ENCODE measurements around the gene FOXS1. TPM values are rescaled to one million over a fixed set of nuclear protein-coding genes. Genes with fewer than 3 reads are reported as not detected.

The FOXS1 gene
- total RNA-seq, 3 donors from 2014 or later: 0.60 TPM; not detected in 2

DNA sequence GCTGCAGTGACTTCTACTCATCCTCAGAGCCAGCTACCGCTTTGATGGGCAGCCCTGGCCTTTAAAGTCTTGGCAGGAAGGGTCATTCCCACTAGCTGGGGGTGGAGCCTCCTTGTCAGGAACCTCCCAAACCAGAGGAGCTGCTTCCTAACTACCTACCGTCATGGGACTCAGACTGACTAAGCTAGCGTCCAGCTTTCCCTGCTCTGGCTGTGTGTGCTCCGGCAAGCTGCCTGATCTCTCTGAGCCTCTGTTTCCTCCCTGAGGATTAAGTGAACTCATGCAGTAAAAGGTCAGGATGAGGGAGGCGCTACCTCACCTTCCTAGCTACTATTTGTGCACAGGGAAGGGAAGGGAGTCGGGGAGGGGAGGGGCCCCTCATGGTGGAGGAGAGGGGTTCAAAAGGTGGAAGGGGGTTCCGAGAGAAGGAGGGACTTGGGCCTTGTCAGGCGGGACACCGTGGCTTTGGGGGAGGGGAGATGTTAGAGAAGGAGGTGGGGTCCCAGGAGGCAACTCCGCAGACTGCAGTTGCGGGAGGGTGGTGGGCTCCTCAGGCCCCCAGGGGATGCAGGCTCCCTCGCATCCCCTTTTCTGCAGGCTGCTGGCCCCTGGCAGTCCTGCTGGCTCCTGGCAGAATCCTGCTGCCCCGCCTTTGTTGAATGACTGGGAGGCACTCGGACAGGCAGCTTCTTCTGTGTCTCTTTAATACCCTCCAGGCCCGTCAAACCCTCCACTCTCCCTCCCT, 15.2 kb upstream of the FOXS1 start:
- DNase-seq (peak in 1 of 3 donors; percentile 28), ATAC-seq (peak; percentile 42)
- intact Hi-C loops (cut with DNase I, micrococcal nuclease): no loop called here
- Histone ChIP-seq H3K9me3 (no peaks in the 10 kb centered on the region), H3K36me3 (ENCODE audit: low read depth) (no peaks in the 10 kb centered on the region), H3K4me1 (ENCODE audit: low read depth) (peaks cover 9% of the 10 kb centered on the region), H3K4me3 (no peak overlapping the region)
- no peak for TF ChIP-seq CTCF (IDR thresholded peaks at IDR 0.05)

DNA sequence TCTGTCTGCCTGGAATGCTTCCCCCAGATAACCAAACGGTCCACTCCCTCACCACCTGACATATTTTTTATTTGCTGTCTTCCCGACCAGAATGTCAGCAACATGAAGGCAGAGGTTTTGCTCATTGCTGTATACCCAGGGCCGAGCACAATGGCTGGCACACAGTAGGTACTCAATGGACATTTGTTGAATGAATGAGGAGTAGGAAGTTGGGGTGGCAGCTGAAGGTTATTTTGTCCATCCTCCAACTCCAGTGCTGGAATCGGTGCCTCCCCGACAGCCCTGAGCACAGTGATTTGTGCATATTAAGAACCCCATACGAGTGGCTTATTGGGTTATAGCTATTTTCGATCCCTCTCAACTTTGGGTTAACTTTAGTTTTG, 14.6 kb upstream of the FOXS1 start:
- H3K4me3 ChIP-seq: no peak overlapping the region
- TF ChIP-seq CTCF (IDR thresholded peaks at IDR 0.05): no peak
- H3K9me3 ChIP-seq: no peaks in the 10 kb centered on the region
- no peak for DNase-seq
- peaks cover 9% of the 10 kb centered on the region for H3K4me1 ChIP-seq (ENCODE audit: low read depth)
- H3K36me3 ChIP-seq (ENCODE audit: low read depth): no peaks in the 10 kb centered on the region
- intact Hi-C loops (cut with DNase I, micrococcal nuclease): loop anchor here in 1 of 2 donors (10.0 kb wide), 1 partner anchor 95 kb away; the partner anchor contains the start of gene PDRG1
- no peak for ATAC-seq

DNA sequence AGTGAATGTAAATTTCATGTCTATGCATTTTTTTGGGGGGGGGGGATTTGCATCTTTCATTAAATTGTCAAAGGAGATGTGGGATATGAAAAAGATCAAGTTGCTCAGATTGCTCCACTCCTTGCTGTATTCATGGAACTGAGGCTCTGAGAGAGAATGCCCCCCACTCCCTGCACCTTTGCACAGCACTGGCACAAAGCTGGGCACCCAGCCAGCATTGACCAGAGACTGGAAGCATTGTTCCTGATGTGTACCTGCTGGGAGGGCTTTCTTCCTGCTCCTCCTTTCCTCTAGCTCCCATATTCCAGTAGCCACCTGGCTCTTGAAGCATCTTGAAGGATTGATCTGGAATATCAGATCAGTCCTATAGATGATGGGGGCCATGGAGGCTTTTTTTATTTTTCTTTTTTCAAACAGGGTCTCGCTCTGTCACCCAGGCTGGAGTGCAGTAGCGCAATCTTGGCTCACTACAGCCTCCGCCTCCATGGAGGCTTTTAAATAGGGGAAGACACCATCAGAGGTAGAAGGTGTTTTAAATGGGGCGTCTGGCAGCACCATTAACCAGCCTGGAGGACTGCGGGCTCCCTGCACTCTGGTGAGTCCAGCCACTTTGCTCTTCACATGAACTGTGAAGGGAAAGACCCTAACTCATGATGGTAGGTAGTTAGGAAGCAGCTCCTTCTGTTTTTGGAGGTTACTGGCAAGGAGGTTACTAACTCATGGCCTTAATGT, 14.0 kb upstream of the FOXS1 start:
- DNase-seq (no peak), ATAC-seq (no peak)
- Histone ChIP-seq H3K4me1 (ENCODE audit: low read depth) (peaks cover 9% of the 10 kb centered on the region), H3K4me3 (no peak overlapping the region), H3K9me3 (no peaks in the 10 kb centered on the region), H3K36me3 (ENCODE audit: low read depth) (no peaks in the 10 kb centered on the region)
- intact Hi-C loops (cut with DNase I, micrococcal nuclease): loop anchor here in 1 of 2 donors (10.0 kb wide), 1 partner anchor 95 kb away; the partner anchor contains the start of gene PDRG1
- TF ChIP-seq CTCF (IDR thresholded peaks at IDR 0.05): no peak

GRCh38 chr20:31858760-31859083, 13.3 kb upstream of the FOXS1 start:
- intact Hi-C loops (cut with DNase I, micrococcal nuclease): loop anchor here in 1 of 2 donors (10.0 kb wide), 1 partner anchor 96 kb away; the partner anchor contains the start of gene PDRG1
- H3K4me1 ChIP-seq (ENCODE audit: low read depth): peaks cover 9% of the 10 kb centered on the region
- no peak for TF ChIP-seq CTCF (IDR thresholded peaks at IDR 0.05)
- no peak for ATAC-seq
- no peaks in the 10 kb centered on the region for H3K36me3 ChIP-seq (ENCODE audit: low read depth)
- H3K4me3 ChIP-seq: no peak overlapping the region
- no peak for DNase-seq
- no peaks in the 10 kb centered on the region for H3K9me3 ChIP-seq

DNA sequence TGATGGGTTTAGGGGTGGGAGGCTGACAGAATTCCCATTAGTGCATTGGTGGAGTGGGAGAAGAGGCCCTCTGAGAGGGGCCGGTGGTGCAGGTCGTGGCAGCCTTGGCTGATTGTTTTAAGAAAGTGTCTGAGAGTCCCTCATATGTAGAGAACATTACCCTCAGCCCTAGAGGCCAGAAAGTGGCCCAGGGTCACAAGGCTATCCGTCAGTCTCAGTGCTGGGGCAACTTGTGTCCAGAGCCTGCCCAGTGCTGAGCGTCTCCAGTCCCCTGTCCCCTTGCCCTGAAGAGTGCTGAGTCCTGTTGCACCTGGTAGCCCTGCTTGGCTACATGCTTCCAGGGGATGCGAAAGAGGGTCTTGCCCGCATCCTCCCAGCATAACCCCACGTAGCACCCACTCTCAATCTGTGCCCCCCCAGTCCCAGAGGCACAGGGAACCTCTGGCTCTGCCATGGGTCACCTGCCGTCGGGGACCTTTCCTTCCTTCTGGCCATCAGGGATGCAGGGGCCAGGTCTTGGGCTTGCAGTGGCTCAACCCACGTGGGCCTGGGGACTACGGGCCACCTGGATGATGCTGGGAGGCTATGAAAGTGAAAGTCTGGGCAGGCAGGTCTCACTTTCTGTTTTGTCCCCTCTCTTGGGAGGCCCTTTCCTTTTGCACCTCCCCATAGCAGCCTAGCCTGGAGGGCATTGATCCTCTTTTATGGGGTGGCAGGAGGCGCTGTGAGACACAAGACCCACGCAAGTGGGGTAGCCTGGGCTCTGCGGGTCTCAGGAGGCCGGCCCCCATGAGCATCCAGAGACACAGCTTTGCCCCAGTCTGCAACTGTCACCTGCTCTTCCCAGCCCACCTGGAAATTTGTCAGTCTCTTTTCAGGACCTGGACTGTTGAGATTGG, 12.7 kb upstream of the FOXS1 start:
- H3K9me3 ChIP-seq: no peaks in the 10 kb centered on the region
- no peak for TF ChIP-seq CTCF (IDR thresholded peaks at IDR 0.05)
- H3K4me3 ChIP-seq: no peak overlapping the region
- intact Hi-C loops (cut with DNase I, micrococcal nuclease): loop anchor here in 1 of 2 donors (10.0 kb wide), 1 partner anchor 97 kb away; the partner anchor contains the start of gene PDRG1
- H3K4me1 ChIP-seq (ENCODE audit: low read depth): peaks cover 9% of the 10 kb centered on the region
- ATAC-seq (no peak), DNase-seq (no peak)
- no peaks in the 10 kb centered on the region for H3K36me3 ChIP-seq (ENCODE audit: low read depth)

Measured in mucosa of descending colon (tissue), 3 donors.